Endothelial cell of umbilical vein (primary cell): Measurements from ENCODE around the gene LEMD1.

Experiments
- CTCF ChIP-seq, 2 donors: IDR thresholded peaks; 1 replicate in 1 of 2; 2 replicates in 1 of 2; pipeline ENCODE4 v1.5.1; 2011; ENCODE audit warnings: low read length in 2 of 2, mild to moderate bottlenecking in 2 of 2, moderate library complexity in 2 of 2, control low read depth in 1 of 2, inconsistent platforms in 1 of 2, low read depth in 1 of 2; ENCODE audit not compliant: insufficient read depth in 1 of 2; ENCODE audit errors: extremely low read depth in 1 of 2
- POLR2A ChIP-seq: IDR thresholded peaks from 2 replicates; pipeline ENCODE4 v1.6.1; 2012; ENCODE audit warnings: low read depth, mild to moderate bottlenecking, control low read depth, low read length

DNA sequence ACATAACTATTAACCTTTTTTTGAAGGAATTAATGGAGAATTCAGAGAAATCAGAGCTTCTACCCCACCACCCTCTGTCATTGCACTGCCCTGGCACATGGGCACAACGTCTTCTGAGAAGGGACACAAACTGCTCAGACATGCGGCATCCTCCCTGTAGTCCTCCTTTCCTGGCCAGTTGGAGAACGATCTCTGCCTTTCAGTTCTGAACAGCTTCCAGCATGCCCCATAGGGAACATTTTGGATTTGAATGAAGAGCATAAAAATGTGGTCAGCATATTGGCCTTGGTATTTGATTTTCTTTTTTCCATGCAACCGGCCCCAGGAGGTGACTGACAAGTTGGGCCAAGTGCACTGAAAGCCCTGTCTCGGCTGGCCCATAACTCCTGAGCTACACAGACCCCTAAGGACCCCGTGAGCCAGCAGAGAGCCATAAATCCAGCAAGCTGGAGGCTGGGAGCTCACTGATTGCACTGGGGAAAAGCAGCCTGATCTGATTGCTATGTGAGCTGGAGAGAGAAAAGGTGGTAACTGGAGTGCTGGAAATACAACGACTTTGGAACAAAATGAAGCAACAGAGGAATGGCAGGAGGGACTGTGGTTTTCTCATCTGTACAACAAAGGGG lies 44.9 kb upstream of the LEMD1 start:
- no peak for TF ChIP-seq CTCF (IDR thresholded peaks at IDR 0.05; ENCODE audit: extremely low read depth in 1 of 2, insufficient read depth in 1 of 2, low read depth in 1 of 2, low read length in 2 of 2)
- TF ChIP-seq POLR2A, result no peak
